Mammary epithelial cell (primary cell): ENCODE results near the gene NKG7.
"Not testable (repeated sequence)": the region's sequence is repeated elsewhere in the genome, so short reads cannot be mapped to it uniquely, and the experiment has no call there.

Experiments
- EZH2 ChIP-seq: IDR thresholded peaks from 2 replicates; pipeline ENCODE4 v1.6.1; 2012; ENCODE audit warnings: low read length, inconsistent platforms, borderline replicate concordance
- TF ChIP-seq, protein P1 (sequence below), 2 donors: IDR thresholded peaks in 1 of 2; conservative IDR thresholded peaks in 1 of 2; 2 replicates each; pipeline ENCODE4 v1.5.1; 2011 to 2012; ENCODE audit warnings: inconsistent platforms in 2 of 2, low read length in 2 of 2, mild to moderate bottlenecking in 2 of 2, control low read depth in 1 of 2, low read depth in 1 of 2; ENCODE audit not compliant: insufficient read depth in 1 of 2; ENCODE audit errors: extremely low read depth in 1 of 2

DNA sequence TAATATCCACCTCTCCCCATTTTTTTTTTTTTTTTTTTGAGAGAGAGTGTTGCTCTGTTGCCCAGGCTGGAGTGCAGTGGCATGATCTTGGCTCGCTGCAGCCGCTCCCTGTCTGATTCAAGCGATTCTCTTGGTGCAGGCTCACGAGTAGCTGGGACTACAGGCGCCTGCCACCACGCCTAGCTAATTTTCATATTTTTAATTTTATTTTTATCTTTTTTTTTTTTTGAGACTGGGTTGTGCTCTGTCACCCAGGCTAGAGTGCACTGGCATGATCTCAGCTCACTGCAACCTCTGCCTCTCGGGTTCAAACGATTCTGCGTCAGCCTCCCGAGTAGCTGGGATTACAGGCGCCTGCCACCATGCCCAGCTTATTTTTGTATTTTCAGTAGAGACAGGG is 48.1 kb upstream of the NKG7 start:
- TF ChIP-seq, protein P1, sequence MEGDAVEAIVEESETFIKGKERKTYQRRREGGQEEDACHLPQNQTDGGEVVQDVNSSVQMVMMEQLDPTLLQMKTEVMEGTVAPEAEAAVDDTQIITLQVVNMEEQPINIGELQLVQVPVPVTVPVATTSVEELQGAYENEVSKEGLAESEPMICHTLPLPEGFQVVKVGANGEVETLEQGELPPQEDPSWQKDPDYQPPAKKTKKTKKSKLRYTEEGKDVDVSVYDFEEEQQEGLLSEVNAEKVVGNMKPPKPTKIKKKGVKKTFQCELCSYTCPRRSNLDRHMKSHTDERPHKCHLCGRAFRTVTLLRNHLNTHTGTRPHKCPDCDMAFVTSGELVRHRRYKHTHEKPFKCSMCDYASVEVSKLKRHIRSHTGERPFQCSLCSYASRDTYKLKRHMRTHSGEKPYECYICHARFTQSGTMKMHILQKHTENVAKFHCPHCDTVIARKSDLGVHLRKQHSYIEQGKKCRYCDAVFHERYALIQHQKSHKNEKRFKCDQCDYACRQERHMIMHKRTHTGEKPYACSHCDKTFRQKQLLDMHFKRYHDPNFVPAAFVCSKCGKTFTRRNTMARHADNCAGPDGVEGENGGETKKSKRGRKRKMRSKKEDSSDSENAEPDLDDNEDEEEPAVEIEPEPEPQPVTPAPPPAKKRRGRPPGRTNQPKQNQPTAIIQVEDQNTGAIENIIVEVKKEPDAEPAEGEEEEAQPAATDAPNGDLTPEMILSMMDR (conservative IDR thresholded peaks at IDR 0.05 in 1 of 2, IDR thresholded peaks at IDR 0.05 in 1 of 2; ENCODE audit: extremely low read depth in 1 of 2, insufficient read depth in 1 of 2, low read depth in 1 of 2, low read length in 2 of 2): not testable (repeated sequence)
- TF ChIP-seq EZH2: not testable (repeated sequence)
